Neural cell (in vitro differentiated cells): ENCODE results near the gene STUM.

Experiments
- CTCF ChIP-seq: fragments of 450-650 bp; IDR thresholded peaks from 2 replicates; pipeline ENCODE4 v1.5.1; 2014; ENCODE audit warnings: antibody characterized with exemption, mild to moderate bottlenecking, moderate library complexity; ENCODE audit not compliant: poor library complexity, severe bottlenecking
- EP300 ChIP-seq: fragments of 450-650 bp; conservative IDR thresholded peaks from 2 replicates; pipeline ENCODE4 v1.6.1; 2014; ENCODE audit warnings: antibody characterized with exemption, mild to moderate bottlenecking, moderate library complexity; ENCODE audit not compliant: poor library complexity, severe bottlenecking
- EZH2 ChIP-seq: fragments of 200-600, 300-800 bp; shearing (Covaris generic), sonication (generic); IDR thresholded peaks from 2 replicates; pipeline ENCODE4 v1.6.1; 2014; ENCODE audit warnings: antibody characterized with exemption, low read length, borderline replicate concordance, mild to moderate bottlenecking; ENCODE audit not compliant: insufficient read depth, poor library complexity, severe bottlenecking
- POLR2AphosphoS5 ChIP-seq: IDR thresholded peaks from 2 replicates; pipeline ENCODE4 v1.6.1; 2012
- RAD21 ChIP-seq: fragments of 450-650 bp; conservative IDR thresholded peaks from 2 replicates; pipeline ENCODE4 v1.6.1; 2014; ENCODE audit warnings: antibody characterized with exemption, mild to moderate bottlenecking, moderate library complexity
- TAF1 ChIP-seq: IDR thresholded peaks from 2 replicates; pipeline ENCODE4 v1.6.1; 2012; ENCODE audit warnings: low read depth

- no peak for TF ChIP-seq CTCF
- no peak for TF ChIP-seq TAF1
- TF ChIP-seq POLR2AphosphoS5 = no peak
- TF ChIP-seq EP300 = no peak
- TF ChIP-seq RAD21 = no peak
- TF ChIP-seq EZH2 = no peak
Measured at GRCh38 chr1:226607268-226607660, 58.7 kb downstream of the STUM start.
